Daoy (cell line): ENCODE data around the gene MCFD2. TPM values are rescaled to one million over a fixed set of nuclear protein-coding genes. Genes with fewer than 3 reads are reported as not detected.

Experiments
- DNase-seq: peaks from one replicate; pipeline ENCODE4 v3.0.0-alpha.2; 2015; ENCODE audit warnings: low read depth
- total RNA-seq: library from RNA; depleted of rRNA; stranded (reverse); fragments of >200 nt; shearing (Covaris generic); gene quantifications from 2 replicates; pipeline ENCODE4 v1.2.3, GENCODE V29; 2014

MCFD2 gene
- total RNA-seq, 1 experiment from 2014 or later = 115 TPM

DNA sequence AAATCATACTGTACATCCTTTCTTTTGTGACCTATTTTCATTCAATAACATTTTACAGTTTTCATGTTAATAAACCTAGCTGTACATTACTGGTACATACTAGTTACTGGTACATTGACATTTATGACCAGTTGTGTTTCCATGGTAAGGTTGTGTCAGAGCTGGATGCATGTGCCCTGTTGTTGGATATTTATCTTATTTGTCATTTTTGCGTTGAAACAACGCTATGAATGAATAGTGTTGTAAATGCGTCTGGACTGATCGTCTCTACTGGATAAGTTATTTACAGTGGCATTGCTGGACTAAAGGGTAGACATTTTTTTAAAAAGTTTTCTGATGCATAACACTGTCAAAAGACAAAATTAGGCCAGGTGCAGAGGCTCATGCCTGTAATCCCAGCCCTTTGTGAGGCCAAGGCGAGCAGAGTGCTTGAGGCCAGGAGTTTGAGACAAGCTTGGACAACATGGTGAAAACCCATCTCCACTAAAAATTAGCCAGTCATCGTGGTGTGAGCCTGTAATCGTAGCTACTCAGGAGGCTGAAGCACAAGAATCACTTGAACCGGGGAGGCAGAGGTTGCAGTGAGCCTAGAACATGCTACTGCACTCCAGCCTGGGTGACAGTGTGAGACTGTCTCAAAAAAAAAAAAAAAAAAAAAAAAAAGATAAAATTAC lies 40.2 kb downstream of the MCFD2 start:
- no peak for DNase-seq

DNA sequence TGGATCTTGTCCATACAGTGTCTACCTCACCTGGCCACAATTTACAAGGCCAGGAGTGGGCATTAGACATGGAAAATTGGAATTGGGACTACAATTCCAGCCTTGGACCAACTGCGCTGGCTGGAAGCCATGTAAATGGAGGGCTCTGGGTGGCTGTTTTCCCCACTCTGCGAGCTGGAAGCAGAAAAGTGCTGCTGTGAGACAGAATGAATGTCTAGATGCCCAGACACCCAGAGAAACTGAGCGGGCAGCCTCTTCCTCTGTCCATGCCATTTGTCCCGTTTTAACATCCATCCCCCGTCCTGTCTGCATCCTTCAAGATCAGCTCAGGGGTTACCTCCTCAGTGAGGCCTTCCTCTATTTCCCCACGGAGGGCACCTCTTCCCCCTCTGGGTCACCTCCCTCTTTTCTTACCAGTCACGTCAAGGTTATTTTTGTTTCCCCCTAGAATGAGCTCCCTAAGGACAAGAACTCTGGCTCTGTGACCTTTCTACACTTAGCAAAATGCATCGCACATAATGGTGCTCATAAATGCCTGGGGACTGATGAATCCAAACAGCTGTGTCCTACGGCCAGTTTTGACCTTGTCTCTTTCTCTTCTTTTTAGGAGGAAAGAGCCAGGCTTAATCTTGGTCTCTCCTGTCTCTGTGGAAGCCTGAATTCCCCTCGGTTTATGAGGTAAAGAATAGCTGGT lies 41.2 kb downstream of the MCFD2 start:
- DNase-seq = no peak

DNA sequence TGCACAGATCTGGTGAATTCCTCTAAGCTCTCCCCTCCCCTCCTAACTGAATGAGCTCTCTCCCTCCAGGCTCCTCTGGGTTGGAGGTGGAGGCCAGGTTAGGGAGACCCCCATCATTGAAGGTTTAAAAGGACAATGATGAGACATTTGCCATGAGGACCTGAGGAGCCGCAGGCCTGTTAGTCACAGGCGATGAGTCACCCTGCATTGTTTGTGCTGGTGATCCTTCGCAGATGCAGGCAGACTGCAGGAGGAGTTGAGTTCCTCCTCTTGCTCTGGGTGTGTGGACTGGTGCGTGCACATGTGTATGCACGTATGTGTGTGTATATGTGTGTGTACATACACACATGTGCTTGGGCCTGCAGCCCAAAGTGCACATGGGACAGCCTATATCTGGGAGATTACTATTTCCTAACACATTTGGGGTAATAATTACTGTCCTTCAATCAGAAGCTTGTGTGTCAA lies 42.0 kb downstream of the MCFD2 start:
- DNase-seq = peak; percentile 96

DNA sequence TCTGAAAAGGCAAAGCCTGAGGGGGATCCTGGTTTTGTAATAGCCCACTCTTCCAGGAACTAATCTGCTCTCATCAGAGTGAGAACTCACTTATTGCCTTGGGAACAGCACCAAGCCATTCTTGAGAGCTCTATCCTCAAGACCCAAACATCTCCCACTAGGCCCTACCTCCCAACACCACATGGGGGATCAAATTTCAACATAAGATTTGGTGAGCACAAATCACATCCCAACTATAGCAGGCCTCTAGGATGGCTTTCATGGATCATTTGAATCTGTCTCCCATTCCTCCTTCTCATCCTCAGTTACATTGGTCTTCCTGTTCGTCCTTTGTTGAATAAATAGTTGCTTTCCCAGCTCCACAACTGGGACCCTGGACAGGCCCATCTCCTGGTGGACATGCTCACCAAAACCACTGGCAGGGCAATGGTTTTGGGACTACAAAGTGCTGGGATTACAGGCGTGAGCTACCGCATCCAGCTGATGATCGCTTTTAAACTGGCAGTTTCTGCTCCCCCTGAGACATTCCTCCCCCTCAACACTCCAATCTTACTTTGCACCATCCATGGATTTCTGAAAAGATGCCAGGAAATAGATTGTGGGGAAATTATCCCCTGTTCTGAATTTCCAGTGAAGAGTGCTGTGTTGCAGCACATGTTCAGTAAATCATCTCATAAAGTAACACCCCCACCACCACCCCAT lies 42.6 kb downstream of the MCFD2 start:
- no peak for DNase-seq

DNA sequence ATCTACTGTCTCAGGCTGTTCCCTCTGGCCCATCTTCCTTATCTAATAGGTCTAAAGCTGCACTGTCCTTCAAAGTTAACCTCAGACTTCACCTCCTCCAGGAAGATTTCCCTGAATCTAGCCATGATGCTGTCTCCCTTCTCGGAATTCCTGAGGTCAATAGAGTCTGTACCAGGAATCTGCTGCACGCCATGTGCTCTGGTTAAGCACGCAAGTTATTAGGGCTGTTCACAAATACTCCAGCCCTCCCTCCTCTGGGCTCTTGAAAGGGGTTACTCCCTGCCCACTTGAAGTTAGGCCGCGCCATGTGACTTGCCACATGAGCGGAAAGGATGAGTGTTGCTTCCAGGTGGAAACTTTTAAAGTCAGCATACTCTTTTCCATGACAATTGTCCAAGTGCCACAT lies 43.6 kb downstream of the MCFD2 start:
- no peak for DNase-seq

DNA sequence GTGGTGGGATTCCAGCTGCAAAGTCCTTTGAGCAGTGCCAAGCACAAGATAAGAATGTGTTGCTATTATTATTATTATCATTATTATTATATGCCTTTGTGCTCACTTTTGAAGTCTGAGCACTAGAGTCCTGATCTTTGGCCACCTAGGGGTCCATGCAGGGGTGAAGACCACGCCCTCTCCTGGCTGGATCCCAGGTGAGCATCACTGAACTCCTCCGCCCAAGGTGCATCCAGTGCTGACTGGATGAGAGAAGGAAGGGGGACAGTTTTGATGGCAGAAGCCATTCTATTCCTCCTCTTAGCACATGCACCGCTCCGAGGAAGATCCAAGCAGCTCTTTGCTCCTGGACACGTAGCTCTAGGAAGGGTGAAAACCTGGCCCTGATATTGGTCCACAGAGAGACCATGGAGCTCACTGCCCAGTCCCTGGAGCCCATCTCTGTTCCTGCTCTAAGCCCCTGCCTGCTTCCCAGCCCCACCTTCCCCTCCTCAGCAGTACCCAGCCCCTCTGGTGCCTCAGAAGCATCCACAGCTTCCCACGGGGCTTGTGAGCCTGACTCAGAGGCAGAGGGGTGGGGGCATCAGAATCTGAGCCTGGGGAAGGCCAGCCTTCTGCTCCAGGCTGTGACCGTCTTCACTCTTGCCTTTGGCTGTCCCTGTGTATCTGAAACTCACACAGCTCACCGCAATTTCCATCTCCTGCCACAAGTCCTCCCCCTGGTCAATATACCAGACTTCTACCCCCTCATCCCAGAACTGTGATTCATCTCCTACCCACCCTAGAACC lies 45.4 kb downstream of the MCFD2 start:
- no peak for DNase-seq

DNA sequence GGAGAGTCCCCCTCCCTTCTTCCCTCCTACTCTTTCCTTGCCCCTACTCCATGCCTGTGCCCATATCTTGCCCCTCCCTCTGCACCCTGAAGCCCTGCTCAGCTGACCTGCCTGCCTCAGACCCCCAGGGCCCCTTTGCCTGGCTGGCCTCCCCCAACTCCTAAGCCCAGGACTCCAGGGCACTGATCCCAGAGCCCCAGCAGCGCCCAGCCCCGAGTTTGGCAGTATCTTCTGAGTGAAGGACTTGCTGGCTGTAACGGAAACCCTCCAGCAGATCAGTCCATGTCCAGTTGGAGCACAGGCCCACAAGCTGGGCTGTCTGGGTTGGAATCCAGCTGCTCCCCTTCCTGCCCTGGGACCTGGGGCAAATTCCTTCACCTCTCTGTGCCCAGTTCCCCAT lies 46.0 kb downstream of the MCFD2 start:
- DNase-seq = no peak

DNA sequence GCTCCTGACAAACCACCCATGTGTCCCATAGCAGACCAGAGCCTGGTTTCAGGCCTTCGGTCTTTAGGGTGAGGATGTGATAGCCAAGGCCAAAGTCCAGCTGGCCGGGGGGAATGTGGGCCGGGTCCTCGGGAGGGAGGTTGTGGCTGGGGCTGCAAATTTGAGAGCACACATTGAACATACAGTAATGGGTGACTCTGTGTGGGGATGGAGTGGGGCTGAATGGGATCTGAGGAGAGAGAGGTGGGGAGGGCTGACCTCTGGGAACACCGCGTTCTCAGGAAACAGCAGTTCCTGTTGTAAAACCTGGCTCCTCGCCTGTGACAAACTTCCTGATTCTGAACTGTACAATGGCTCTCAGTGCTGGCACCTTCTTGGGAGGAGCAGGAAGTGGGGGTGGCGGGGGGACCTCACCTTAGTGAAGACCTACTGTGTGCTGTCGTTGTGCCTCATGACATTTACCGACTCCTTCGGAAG lies 48.8 kb downstream of the MCFD2 start:
- DNase-seq = no peak

DNA sequence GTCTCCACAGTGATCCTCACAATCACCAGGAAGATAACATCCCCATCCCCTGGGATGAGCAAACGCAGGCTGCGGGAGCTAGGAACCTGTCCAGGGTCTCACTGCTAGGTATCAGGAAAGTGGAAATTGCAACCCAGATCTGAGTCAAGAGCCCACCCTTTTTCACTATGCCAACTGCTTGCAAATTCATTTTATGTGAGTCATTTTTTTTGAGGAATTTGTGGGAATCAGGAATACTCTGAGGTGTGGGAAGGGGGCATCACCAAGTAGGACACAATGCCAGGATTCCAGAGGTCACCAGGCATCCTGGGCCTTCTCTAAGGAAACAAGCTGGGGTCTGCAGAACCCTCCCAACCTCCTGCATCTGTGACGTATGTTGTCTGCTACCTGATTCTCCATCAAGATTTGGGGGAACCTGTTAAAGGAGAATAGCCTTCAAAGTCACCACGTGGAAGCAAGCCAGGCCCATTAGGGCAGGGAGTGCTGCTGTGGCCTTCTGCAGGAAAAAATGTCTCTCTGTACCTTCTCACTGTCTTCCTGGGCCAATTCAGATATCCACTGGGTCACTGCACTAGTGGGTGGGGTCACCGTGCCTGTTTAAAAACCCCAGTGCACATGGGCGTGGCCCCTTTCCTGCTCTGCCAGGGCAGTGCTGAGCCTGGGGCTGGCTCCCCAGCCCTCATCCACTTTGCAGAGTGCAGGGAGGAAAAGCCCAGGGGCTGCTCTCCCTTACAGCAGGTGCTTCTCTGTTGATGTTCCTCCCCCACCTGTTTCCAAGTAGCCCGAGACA lies 50.2 kb downstream of the MCFD2 start:
- DNase-seq = no peak

DNA sequence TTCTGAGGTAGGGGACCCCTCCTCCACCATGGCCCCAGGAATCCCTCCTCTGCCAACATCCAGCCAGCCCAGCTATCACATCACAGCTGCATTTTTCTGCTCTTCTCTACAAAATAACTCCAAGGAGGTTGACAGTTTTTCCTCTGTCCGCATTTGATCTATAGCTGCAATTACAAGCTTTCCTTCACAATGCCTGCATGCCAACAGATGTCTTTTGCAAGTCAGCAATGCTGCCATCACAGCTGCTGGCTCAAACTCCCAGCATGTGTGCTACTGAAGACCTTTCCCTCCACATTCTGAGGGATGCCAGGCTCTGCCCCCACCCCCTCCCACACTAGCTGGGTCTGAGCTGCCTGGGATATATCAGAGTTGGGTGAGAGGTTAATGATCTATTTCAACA lies 51.7 kb downstream of the MCFD2 start:
- no peak for DNase-seq

DNA sequence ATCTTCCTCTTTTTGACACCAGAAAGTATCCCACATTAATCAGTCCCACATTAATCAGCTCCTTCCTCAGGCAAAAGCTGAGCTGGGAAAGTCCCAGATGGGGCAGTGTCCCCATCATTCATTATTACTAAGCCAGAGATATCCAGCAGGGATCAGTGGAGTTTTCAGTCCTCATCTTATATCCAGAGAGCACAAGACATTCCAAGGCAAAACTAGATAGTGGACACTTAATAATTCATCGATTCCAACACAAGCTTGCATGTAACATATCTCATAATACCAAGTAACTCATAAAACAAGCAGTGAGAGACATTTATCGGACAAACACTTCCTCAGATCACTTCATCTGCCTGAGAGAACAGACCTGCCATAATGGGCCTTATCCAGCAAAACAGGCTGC lies 53.1 kb downstream of the MCFD2 start:
- DNase-seq = no peak

DNA sequence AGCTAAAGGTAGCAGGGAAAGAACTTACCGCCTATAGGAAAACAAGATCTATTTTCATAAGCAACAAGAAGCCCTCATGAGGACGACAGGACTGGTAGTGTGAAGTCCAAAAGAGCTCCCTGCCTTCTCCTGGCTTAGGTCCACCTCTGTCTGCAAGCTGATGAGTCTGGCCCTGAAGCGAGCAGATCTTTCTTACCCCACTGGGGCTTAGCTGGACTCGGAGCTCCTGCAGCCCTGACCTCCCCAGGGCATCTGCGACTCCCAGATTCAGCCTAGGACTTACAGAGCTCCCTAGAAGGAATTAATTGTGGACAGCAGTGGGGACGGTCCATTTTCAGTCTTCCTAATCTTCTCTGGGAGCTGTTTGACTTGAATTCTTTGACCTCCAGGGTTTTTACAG lies 53.7 kb downstream of the MCFD2 start:
- no peak for DNase-seq

DNA sequence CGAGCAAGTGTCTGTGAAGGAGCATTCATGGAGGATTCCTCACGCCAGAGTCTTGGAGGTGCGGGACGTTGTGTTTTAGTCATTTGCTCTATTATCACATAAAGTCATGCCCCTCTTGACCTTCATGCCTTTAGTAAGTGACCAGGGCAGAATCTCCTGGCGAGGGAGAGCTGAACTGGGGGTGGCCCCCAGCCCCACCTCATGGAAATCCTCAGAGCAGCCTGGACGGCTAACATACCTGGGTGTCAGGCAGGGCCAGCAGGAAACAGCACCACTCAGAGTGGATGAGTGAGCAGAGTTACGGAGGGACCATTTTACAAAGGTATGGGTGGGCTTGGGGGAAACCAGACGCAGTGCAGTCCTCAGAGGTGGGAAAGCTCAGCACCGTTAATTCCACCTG lies 56.1 kb downstream of the MCFD2 start:
- DNase-seq = no peak

DNA sequence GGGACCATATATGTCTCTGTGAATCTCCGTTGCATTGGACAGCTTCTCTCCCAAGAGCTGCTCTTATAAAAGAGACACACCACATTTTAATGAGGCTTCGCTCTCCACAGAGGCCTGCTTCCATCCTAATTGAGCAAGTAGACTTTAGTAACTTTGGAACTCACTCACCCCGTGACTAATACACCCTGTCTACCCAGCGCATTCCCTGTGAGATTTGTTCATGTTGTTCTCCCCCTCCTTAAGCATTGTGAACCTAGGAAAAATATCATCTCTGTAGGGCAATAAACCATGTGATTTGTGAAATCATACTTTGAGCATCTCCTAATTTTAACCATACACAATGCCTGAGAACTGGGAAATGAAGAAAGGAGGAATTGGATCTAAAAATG lies 56.9 kb downstream of the MCFD2 start:
- peak; percentile 39 for DNase-seq

DNA sequence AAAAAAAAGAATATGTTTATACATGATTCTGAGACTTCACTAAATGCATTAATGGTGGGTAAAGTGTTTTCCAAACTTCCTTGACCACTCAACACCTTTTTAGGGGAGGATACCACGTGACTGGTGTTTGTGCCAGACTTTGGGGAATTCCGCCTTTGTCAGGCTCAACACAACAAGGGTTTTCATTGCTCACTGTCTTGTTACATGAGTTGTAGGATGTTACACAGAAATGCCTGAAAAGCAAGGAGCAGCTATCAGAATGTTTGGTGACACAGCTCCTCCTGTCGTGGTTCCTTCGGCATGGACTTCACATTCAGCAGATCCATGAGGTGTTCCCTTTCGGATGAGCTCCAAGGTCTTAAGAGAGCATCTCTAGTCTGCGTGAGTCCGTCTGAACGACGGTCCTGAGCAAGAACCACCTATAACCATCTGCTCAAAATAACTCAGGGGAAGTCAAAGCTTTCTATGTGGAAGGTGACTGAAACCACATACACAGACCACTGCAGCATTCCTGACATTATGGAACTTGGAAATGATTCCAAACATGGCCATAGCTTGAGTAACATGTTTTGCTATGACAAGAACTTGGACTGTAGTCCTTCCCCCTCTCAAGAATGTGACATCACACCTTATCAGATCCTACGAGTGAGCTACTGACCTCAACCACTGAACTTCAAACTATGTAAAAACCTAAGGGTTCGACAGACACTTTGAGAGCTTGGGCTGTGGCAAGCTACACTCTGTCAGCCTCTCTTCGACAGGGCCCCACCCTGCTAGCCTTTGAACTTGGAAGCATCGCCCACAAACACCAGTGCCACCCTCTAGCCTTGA lies 57.5 kb downstream of the MCFD2 start:
- DNase-seq = peak; percentile 66

DNA sequence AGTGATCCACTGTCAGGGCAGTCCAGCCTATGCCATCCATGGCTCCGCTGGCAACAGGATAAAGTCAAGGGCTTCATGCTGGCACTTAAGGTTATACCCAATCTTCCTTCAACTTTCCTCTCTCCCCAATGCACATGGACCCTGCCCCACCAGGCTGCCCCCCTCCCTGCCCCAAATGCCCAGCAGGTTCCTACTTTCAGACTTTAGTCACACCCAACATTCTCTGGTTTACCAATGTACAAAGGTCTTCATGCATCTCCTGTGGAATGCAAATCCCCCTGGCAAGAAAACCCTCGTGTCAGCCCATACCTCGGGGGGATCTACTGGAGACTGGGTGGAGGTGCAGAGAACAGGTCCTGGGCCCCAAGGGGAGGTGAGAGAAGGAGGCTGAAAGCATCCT lies 59.3 kb downstream of the MCFD2 start:
- DNase-seq = no peak

DNA sequence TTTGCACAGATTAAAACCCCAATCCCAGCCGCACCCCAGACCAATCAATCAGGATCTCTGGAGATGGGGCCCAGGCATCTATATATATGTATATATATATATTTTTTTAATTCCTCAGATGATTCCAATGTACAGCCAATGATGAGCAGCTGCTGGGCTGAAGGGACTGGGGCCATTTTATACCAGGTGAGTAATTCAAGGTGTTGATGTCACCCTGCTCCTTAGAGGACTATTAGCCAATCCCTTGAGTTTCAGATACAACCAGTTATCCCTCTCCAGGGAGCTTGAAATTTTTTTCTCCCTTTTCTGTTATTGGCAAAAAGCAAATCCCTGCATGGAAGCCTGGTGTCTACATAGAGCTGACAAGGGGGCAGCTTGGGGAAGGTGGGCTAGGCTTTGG lies 59.8 kb downstream of the MCFD2 start:
- no peak for DNase-seq

DNA sequence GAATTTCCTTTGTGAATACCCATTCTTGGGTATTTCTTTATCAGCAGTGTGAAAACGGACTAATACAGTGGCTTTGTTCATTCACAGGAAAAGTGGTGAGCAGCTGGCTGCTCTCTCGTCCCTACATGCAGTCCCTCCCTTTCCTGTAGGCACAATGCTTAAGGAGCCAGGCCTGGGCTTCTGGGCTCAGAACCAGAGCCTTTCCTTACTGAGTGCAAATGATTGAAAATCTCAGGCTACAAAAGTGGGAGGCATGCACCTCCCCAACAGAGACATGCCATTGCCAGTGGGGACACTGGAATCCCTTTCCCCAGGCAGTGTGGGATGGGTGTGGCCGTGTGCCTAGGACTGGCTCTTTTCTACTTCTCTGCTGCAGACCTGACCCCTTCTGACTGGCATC lies 61.3 kb downstream of the MCFD2 start:
- no peak for DNase-seq

DNA sequence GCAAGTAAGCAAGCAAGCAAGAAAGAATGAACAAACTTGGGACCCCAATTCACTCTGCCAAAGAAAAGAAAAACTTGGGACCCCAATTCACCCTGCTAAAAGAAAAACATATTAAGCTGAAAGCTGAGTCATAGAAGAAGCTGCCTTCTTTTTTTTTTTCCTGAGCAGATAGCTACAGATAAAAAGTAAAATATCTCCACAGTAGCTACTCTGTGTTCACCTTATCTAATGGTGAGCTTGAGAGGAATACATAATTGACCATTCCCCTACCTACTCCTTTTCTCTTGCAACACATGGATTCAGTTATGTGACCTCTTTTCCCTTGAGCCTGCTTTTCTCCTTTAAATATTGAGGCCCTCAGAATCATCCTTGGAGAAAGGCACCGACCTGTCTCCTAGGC lies 63.0 kb downstream of the MCFD2 start:
- DNase-seq = no peak

DNA sequence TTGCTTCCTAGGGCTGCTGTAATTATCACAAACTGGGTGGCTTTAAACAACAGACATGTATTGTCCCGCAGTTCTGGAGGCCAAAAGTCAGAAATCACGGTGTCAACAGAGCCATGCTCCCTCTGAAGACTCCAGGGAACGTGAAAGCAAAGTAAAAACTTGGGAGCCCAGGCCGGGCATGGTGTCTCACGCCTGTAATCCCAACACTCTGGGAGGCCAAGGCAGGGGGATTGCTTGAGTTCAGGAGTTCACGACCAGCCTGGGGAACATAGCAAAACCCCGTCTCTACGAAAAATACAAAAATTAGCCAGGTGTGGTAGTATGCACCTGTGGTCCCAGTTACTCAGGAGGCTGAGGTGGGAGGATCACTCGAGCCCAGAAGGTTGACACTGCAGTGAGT lies 63.5 kb downstream of the MCFD2 start:
- no peak for DNase-seq
